Heart left ventricle (tissue), 13 donors: ENCODE data around the gene PATJ.

Experiments used
- POLR2A ChIP-seq, 2 donors: fragments of 450-650 bp; IDR thresholded peaks; one replicate each; pipeline ENCODE4 v1.6.1; 2017; ENCODE audit warnings: antibody characterized with exemption in 2 of 2, mild to moderate bottlenecking in 2 of 2, moderate library complexity in 2 of 2
- TF ChIP-seq, protein P1 (sequence below), 12 donors: fragments of 200-600 bp; sonication (generic) in 4 of 12; IDR thresholded peaks; one replicate each; pipeline versions ENCODE4 v1.5.0 to v1.8.0; 2018 to 2022; ENCODE audit warnings: antibody characterized with exemption in 12 of 12, mild to moderate bottlenecking in 5 of 12
- donor health status: ischemic (EF 13 %, LVEDD 7.1; RV severe dilation, severe dysfunction).
- donor health status: DM: no; HTN: yes; CAD: no.
- donor health status: DM: no; HTN: no; CAD: no.
- donor health status: ischemic (EF 25% LVEDD 6.9; RV normal size, moderate dysfunction).
- donor health status: ischemic (EF 25% LVEDD 5.7; RV mildly dilated, moderate dysfunction).
- donor health status: ischemic (EF 35%, LVEDD 5.7; RV mildly dilated, moderate dysfunction).
- donor health status: nonischemic (EF 11% LVEDD 7.7; RV severe dilation, severe dysfunction).
- donor health status: DM: yes; HTN: yes; CAD: no.
- donor health status: PGD.
- donor health status: ischemic (EF 29% LVEDD 5.4; RV normal size, mild dysfunction).
- donor health status: nonischemic (EF 23%, LVEDD 6.1; RV moderate dilation, normal function).

DNA sequence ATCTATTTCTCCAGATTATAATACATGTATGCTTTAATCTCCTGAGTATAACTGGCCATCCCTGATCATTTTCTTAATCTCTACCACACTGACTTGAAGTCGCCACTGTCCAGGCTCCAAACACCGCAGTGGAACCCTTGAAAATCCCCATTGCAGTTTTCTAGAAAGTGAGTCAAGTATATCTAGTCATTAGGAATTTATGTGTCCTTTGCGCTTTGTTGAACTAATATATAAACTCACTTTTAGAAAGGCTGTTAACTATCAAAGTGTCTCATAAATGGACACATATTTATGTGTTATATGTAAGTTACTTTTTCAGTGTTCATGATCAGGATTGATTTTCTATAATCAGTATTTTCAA, 211.5 kb downstream of the PATJ start:
- TF ChIP-seq, protein P1, sequence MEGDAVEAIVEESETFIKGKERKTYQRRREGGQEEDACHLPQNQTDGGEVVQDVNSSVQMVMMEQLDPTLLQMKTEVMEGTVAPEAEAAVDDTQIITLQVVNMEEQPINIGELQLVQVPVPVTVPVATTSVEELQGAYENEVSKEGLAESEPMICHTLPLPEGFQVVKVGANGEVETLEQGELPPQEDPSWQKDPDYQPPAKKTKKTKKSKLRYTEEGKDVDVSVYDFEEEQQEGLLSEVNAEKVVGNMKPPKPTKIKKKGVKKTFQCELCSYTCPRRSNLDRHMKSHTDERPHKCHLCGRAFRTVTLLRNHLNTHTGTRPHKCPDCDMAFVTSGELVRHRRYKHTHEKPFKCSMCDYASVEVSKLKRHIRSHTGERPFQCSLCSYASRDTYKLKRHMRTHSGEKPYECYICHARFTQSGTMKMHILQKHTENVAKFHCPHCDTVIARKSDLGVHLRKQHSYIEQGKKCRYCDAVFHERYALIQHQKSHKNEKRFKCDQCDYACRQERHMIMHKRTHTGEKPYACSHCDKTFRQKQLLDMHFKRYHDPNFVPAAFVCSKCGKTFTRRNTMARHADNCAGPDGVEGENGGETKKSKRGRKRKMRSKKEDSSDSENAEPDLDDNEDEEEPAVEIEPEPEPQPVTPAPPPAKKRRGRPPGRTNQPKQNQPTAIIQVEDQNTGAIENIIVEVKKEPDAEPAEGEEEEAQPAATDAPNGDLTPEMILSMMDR (IDR thresholded peaks at IDR 0.05) = no peak
- TF ChIP-seq POLR2A (IDR thresholded peaks at IDR 0.05) = no peak
